Suppressor macrophage treated with lipopolysaccharide for 1 hour (primary cell): Measurements from ENCODE around the gene DHRS7C.
A peak's percentile ranks its signal among the peaks of the same experiment; 100 is the strongest.

Experiments used
- DNase-seq, 3 donors: peaks; one replicate each; pipeline ENCODE4 v3.0.0-alpha.2; 2020 to 2022

Gene DHRS7C

DNA sequence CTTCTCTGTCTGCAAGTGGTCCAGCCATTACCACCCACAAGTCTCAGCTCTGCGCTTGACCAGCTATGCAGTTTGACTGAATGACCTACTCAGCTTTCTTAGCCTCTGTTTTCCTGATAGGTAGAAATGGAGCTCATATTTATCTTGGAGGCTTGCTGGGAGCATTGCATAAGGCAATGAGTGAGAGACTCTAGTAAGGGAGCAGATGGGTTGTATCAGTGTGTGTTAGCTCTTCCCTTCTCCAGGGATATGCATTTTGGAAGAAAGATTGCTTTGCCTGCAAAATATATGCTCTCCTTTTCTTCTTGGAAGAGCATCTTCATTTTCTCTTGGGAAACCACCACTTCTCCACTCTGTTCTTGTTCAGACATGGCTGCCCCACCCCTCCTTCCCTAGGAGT is 26.1 kb downstream of the DHRS7C start:
- DNase-seq: no peak

- no peak for DNase-seq
Observed at GRCh38 chr17:9763643-9764042, 27.7 kb downstream of the DHRS7C start.

DNA sequence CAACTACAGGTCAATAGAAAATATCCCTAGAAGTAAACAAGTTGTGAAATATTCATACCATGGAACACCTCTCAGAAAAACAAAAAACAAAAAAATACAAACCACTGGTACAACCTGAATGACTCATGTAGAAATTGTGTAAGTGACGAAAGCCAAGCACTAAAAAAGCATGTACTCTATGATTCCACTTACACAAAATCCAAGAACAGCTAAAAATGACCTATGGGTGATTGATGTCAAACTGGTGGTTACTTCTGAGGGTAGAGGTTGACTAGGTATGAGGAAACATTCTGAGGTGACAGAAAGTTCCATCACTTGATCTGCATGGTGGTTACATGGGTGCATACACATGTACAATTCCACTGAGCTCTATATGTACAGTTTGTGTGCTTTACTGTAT is 31.1 kb downstream of the DHRS7C start:
- DNase-seq: no peak

DNA sequence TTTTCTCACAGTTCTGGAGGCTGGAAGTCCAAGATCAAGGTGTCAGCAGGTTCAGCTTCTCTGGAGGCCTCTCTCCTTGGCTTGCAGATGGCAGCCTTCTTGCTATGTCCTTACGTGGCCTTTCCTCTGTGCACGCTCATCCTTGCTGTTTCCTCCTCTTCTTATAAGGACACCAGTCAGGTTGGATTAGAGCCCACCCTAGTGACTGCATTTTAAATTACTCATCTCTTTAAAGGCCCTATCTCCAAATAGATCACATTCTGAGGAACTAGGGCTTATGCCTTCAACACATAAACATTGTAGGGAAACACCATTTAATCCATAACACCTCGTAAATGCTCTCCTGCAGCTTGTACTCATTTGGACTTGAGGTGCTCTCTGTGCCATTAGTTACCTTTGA is 36.3 kb downstream of the DHRS7C start:
- no peak for DNase-seq

DNA sequence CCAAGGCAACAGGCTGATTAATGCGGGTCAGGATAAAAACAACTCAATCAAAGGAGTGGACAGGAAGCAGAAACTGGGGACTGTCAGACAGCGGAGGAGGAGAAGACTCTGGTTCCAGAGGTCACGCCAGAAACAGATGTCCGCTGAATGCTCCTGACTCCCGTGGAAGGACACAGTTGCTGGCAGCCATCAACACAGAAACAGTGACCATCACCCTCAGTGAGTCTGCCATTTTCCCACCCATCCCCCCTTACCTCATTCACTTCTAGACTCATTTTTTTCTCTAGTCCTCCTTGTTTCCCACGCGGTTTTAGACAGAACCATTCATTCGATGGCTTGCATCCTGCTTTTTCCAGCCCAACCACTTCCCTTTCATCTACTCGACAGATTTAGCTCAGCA is 40.9 kb downstream of the DHRS7C start:
- no peak for DNase-seq

- DNase-seq: no peak
Observed at GRCh38 chr17:9729735-9730420, 61.5 kb downstream of the DHRS7C start.

- DNase-seq: peak; percentile 47 to 74 (median 60)
Observed at GRCh38 chr17:9729034-9729650, 62.2 kb downstream of the DHRS7C start.

- DNase-seq: no peak
Observed at GRCh38 chr17:9728564-9728963, 62.8 kb downstream of the DHRS7C start.

DNA sequence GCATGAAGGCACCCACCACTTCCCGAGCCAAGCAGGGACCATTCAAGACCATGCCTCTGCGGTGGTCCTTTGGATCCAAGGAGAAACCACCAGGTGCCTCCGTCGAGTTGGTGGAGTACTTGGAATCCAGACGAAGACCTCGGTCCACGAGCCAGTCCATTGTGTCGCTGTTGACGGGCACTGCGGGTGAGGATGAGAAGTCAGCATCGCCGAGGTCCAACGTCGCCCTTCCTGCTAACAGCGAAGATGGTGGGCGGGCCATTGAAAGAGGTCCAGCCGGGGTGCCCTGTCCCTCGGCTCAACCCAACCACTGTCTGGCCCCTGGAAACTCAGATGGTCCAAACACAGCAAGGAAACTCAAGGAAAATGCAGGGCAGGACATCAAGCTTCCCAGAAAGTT is 63.4 kb downstream of the DHRS7C start:
- DNase-seq: no peak

DNA sequence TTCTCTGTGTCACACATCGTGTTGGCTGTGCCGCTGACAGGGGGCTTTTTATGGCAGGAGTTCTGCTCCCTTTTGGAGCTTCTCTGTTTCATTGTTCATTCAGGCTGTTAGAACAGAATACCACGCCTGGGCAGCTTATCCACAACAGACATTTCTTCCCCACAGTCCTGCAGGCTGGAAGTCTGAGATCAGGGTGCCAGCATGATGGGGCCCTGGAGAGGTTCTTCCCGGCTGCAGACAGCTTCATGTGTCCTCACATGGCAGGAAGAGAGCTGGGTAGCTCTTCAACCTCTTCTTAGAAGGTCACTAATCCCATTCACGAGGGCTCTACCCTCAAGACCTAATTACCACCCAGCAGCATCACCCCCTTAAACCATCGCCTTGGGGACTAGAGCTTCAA is 65.1 kb downstream of the DHRS7C start:
- DNase-seq: no peak

GRCh38 chr17:9725575-9725974 is 65.8 kb downstream of the DHRS7C start:
- peak; percentile 18 to 24 (median 19) for DNase-seq
